PC-9 (cell line): ENCODE measurements around the gene RPL22. TPM values are rescaled to one million over a fixed set of nuclear protein-coding genes. Genes with fewer than 3 reads are reported as not detected.

Experiments used
- BruUV-seq: library from RNA; stranded (reverse); fragments of 400-500 nt; replicated peaks from 2 replicates; lab custom pipeline; 2021; lab: Mats Ljungman, UMichigan
- CTCF ChIA-PET: fragments of 300-600 bp; sonication (Branson Sonifier 250); formaldehyde crosslinking; loops from one replicate; lab custom pipeline; 2022; ENCODE audit warnings: antibody characterized with exemption; lab: Charles Lee
- POLR2A ChIA-PET: fragments of 300-600 bp; sonication (Branson Sonifier 250); formaldehyde crosslinking; loops from one replicate; lab custom pipeline; 2022; ENCODE audit warnings: antibody characterized with exemption; ENCODE audit not compliant: unreplicated experiment; lab: Charles Lee
- DNase-seq, 2 experiments: peaks; one replicate each; pipeline versions ENCODE4 v3.0.0 to v3.0.0-alpha.2; 2015 to 2022; ENCODE audit warnings: mixed read lengths in 1 of 2
- H2AFZ ChIP-seq: fragments of 200-600 bp; sonication (generic); 2 replicates; pipeline ENCODE4 v1.8.1; 2017; ENCODE audit warnings: antibody characterized with exemption
- H3F3A ChIP-seq: fragments of 200-600 bp; sonication (generic); 2 replicates; pipeline ENCODE4 v1.8.1; 2017; ENCODE audit warnings: antibody characterized with exemption, mild to moderate bottlenecking, low read depth; ENCODE audit not compliant: insufficient read depth
- H3K27ac ChIP-seq: fragments of 200-600 bp; sonication (generic); 2 replicates; pipeline ENCODE4 v1.6.1; 2016; ENCODE audit warnings: mixed run types
- H3K27me3 ChIP-seq: fragments of 200-600 bp; sonication (generic); 2 replicates; pipeline ENCODE4 v1.6.1; 2016; ENCODE audit warnings: low read depth, mixed run types; ENCODE audit not compliant: insufficient read depth
- H3K36me3 ChIP-seq: fragments of 200-600 bp; sonication (generic); 2 replicates; pipeline ENCODE4 v1.6.1; 2016; ENCODE audit warnings: low read depth, mixed run types
- H3K4me1 ChIP-seq: fragments of 200-600 bp; sonication (generic); replicated peaks from 2 replicates; pipeline ENCODE4 v1.6.1; 2016; ENCODE audit warnings: mixed run types; ENCODE audit not compliant: insufficient read depth
- H3K4me2 ChIP-seq: fragments of 200-600 bp; sonication (generic); 2 replicates; pipeline ENCODE4 v1.6.1; 2017; ENCODE audit warnings: mixed run types
- H3K4me3 ChIP-seq: fragments of 200-600 bp; sonication (generic); 2 replicates; pipeline ENCODE4 v1.6.1; 2016; ENCODE audit warnings: mixed run types
- H3K79me2 ChIP-seq: fragments of 200-600 bp; sonication (generic); 2 replicates; pipeline ENCODE4 v1.6.1; 2017; ENCODE audit warnings: low read depth, mixed run types
- H3K9me2 ChIP-seq: fragments of 200-600 bp; sonication (generic); 2 replicates; pipeline ENCODE4 v1.8.1; 2017; ENCODE audit warnings: mild to moderate bottlenecking; ENCODE audit not compliant: insufficient read depth
- H3K9me3 ChIP-seq: fragments of 200-600 bp; sonication (generic); 2 replicates; pipeline ENCODE4 v1.8.1; 2016; ENCODE audit warnings: low read depth; ENCODE audit not compliant: insufficient read depth
- H4K20me1 ChIP-seq: fragments of 200-600 bp; sonication (generic); 2 replicates; pipeline ENCODE4 v1.8.1; 2017; ENCODE audit not compliant: insufficient read depth
- EZH2 ChIP-seq: fragments of 200-600 bp; sonication (generic); IDR thresholded peaks from 2 replicates; pipeline ENCODE4 v1.8.0; 2017; ENCODE audit warnings: antibody characterized with exemption, low read depth
- intact Hi-C: fragments of 100-400 bp; cut with micrococcal nuclease; formaldehyde crosslinking; loops from one replicate; pipeline ENCODE4 v1.10.0; 2022; ENCODE audit not compliant: unreplicated experiment
- total RNA-seq: library from RNA; stranded (reverse); gene quantifications from 2 replicates; pipeline ENCODE4 v1.2.3, GENCODE V29; 2021
- TF ChIP-seq, protein P1 (sequence below): fragments of 200-600 bp; sonication (generic); conservative IDR thresholded peaks from 2 replicates; pipeline ENCODE4 v1.6.1; 2017; ENCODE audit warnings: mixed run types, antibody characterized with exemption, mild to moderate bottlenecking, moderate library complexity

RPL22 gene
- total RNA-seq, 1 experiment from 2014 or later: 447 TPM

DNA sequence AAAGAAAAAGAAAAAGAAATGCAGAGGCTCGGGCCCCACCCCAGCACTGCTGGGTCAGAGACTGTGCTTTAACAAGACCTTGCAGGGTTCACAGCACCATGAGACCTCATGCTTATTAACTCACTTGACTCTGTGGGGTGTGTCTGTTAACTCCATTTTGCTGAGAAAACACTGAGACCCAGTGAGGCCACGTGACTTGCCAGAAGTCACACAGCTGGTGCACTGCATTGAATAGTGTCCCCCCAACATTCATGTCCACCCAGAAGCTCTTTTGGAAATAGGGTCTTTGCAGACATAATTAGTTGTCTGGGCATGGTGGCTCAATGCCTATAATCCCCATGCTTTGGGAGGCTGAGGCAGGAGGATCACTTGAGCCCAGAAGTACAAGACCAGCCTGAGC, 59.0 kb downstream of the RPL22 start:
- intact Hi-C loops: no loop called here
- H3F3A ChIP-seq: no peaks in the 10 kb centered on the region
- H3K9me2 ChIP-seq: no peaks in the 10 kb centered on the region
- DNase-seq: no peak
- ChIA-PET CTCF (no interaction called here), POLR2A (no interaction called here)
- no peak overlapping the region for H3K27ac ChIP-seq
- BruUV-seq: no TSS peak
- no peaks in the 10 kb centered on the region for H3K27me3 ChIP-seq
- no peak overlapping the region for H3K4me2 ChIP-seq
- no peaks in the 10 kb centered on the region for H4K20me1 ChIP-seq
- H3K9me3 ChIP-seq: no peaks in the 10 kb centered on the region
- peaks cover 8% of the 10 kb centered on the region; the same call in 1 of the 2 replicates for H3K4me1 ChIP-seq
- no peak overlapping the region for H2AFZ ChIP-seq
- H3K4me3 ChIP-seq: no peak overlapping the region
- no peaks in the 10 kb centered on the region for H3K36me3 ChIP-seq
- TF ChIP-seq EZH2: no peak
- TF ChIP-seq, protein P1, sequence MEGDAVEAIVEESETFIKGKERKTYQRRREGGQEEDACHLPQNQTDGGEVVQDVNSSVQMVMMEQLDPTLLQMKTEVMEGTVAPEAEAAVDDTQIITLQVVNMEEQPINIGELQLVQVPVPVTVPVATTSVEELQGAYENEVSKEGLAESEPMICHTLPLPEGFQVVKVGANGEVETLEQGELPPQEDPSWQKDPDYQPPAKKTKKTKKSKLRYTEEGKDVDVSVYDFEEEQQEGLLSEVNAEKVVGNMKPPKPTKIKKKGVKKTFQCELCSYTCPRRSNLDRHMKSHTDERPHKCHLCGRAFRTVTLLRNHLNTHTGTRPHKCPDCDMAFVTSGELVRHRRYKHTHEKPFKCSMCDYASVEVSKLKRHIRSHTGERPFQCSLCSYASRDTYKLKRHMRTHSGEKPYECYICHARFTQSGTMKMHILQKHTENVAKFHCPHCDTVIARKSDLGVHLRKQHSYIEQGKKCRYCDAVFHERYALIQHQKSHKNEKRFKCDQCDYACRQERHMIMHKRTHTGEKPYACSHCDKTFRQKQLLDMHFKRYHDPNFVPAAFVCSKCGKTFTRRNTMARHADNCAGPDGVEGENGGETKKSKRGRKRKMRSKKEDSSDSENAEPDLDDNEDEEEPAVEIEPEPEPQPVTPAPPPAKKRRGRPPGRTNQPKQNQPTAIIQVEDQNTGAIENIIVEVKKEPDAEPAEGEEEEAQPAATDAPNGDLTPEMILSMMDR: no peak
- no peaks in the 10 kb centered on the region for H3K79me2 ChIP-seq

GRCh38 chr1:6137758-6138157, 61.6 kb downstream of the RPL22 start:
- Histone ChIP-seq H3K27me3 (no peaks in the 10 kb centered on the region), H3K4me2 (no peak overlapping the region), H4K20me1 (no peaks in the 10 kb centered on the region), H2AFZ (no peak overlapping the region), H3K79me2 (no peaks in the 10 kb centered on the region), H3K9me2 (no peaks in the 10 kb centered on the region), H3F3A (no peaks in the 10 kb centered on the region), H3K4me3 (no peak overlapping the region), H3K4me1 (no peaks in the 10 kb centered on the region), H3K9me3 (no peaks in the 10 kb centered on the region), H3K27ac (no peak overlapping the region), H3K36me3 (no peaks in the 10 kb centered on the region)
- no peak for TF ChIP-seq EZH2
- TF ChIP-seq, protein P1: no peak
- CTCF ChIA-PET: no interaction called here
- intact Hi-C loops: no loop called here
- no peak for DNase-seq
- POLR2A ChIA-PET: no interaction called here
- BruUV-seq: no TSS peak

DNA sequence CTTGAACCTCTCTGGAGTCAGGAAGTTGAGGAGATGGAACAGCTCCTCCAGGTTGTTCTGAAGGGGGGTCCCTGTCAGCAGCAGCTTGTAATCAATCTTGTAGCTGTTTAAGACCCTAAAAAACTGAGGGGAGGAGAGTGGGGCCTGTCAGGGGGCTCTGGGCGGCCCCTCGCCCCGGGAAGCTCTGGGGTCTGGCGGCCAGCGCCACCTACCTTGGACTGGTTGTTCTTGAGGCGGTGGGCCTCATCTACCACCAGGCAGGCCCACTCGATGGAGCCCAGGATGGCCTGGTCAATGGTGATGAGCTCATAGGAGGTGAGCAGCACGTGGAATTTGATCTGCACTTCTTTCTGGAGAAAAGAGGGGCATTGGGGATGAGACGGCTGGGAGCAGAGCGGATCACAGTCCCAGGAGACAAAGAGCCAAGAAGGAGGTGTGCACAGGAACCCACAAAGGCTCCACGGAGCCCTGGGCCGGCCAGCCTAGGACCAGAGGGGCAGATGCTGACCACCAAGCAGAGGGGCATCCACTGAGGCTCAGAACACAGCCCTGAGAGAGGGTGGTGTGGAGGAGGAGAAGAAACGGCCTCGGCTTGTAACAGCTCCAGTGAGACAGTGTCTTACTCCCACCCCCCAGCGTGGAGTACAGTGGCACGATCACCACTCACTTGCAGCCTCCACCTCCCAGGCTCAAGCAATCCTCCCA, 62.7 kb downstream of the RPL22 start:
- Histone ChIP-seq H4K20me1 (no peaks in the 10 kb centered on the region), H3K27ac (no peak overlapping the region), H3K79me2 (no peaks in the 10 kb centered on the region), H3K36me3 (no peaks in the 10 kb centered on the region), H3K4me2 (no peak overlapping the region), H2AFZ (no peak overlapping the region), H3K27me3 (0 out of 2 replicates have a peak, but pooled peaks cover 3% of the 10 kb centered on the region), H3F3A (no peaks in the 10 kb centered on the region), H3K9me2 (no peaks in the 10 kb centered on the region), H3K4me3 (no peak overlapping the region), H3K4me1 (no peaks in the 10 kb centered on the region), H3K9me3 (no peaks in the 10 kb centered on the region)
- ChIA-PET CTCF (no interaction called here), POLR2A (no interaction called here)
- intact Hi-C loops: no loop called here
- no peak for DNase-seq
- TF ChIP-seq EZH2: no peak
- TF ChIP-seq, protein P1: no peak
- no TSS peak for BruUV-seq

Other genes with a start within 250 kb of the RPL22 start
- 17.9 and 21.5 TPM in 2 replicates for gene NPHP4, start 207.2 kb downstream of the RPL22 start, total RNA-seq
- 19.6 and 21.4 TPM in 2 replicates for gene KCNAB2, start 153.7 kb downstream of the RPL22 start, total RNA-seq
- gene CHD5, start 19.3 kb downstream of the RPL22 start, total RNA-seq: 0.50 and 0.63 TPM in 2 replicates
- gene RNF207, start 6.5 kb upstream of the RPL22 start, total RNA-seq: 49.3 and 53.1 TPM in 2 replicates
- 43.9 and 44.3 TPM in 2 replicates for gene ICMT, start 36.4 kb upstream of the RPL22 start, total RNA-seq
- not detected in 2 replicates for gene HES3, start 44.6 kb upstream of the RPL22 start, total RNA-seq
- gene GPR153, start 61.5 kb upstream of the RPL22 start, total RNA-seq: 7.9 and 8.0 TPM in 2 replicates
- 62.2 and 70.2 TPM in 2 replicates for gene ACOT7, start 194.2 kb upstream of the RPL22 start, total RNA-seq
- gene HES2, start 220.3 kb upstream of the RPL22 start, total RNA-seq: 2.1 and 4.2 TPM in 2 replicates
- gene ESPN, start 225.2 kb upstream of the RPL22 start, total RNA-seq: 18.6 and 32.3 TPM in 2 replicates